Kidney epithelial cell (primary cell): Measurements from ENCODE around the gene RAPGEF4. TPM values are rescaled to one million over a fixed set of nuclear protein-coding genes. Genes with fewer than 3 reads are reported as not detected.

Source experiments
- DNase-seq: peaks from one replicate; pipeline ENCODE4 v3.0.0-alpha.2; 2010; ENCODE audit warnings: low read depth
- H3K27me3 ChIP-seq: 2 replicates; pipeline ENCODE4 v1.6.0; 2011; ENCODE audit warnings: low read length; ENCODE audit not compliant: control insufficient read depth, insufficient read depth
- H3K36me3 ChIP-seq: 2 replicates; pipeline ENCODE4 v1.5.1; 2011; ENCODE audit warnings: low read length; ENCODE audit not compliant: control insufficient read depth, insufficient read depth
- H3K4me3 ChIP-seq: 2 replicates; pipeline ENCODE4 v1.5.1; 2011; ENCODE audit warnings: low read depth, mild to moderate bottlenecking, control low read depth, low read length
- total RNA-seq: library from RNA; depleted of rRNA; stranded (reverse); fragments of >200 nt; gene quantifications from 2 replicates; pipeline ENCODE4 v1.2.3, GENCODE V29; 2015
- TF ChIP-seq, protein P1 (sequence below): IDR thresholded peaks from 2 replicates; pipeline ENCODE4 v1.5.1; 2011; ENCODE audit warnings: mild to moderate bottlenecking, moderate library complexity, low read length, control low read depth, inconsistent platforms; ENCODE audit not compliant: insufficient read depth, poor library complexity, severe bottlenecking

The RAPGEF4 gene
- total RNA-seq, 1 donor from 2014 or later: 0.71 TPM

DNA sequence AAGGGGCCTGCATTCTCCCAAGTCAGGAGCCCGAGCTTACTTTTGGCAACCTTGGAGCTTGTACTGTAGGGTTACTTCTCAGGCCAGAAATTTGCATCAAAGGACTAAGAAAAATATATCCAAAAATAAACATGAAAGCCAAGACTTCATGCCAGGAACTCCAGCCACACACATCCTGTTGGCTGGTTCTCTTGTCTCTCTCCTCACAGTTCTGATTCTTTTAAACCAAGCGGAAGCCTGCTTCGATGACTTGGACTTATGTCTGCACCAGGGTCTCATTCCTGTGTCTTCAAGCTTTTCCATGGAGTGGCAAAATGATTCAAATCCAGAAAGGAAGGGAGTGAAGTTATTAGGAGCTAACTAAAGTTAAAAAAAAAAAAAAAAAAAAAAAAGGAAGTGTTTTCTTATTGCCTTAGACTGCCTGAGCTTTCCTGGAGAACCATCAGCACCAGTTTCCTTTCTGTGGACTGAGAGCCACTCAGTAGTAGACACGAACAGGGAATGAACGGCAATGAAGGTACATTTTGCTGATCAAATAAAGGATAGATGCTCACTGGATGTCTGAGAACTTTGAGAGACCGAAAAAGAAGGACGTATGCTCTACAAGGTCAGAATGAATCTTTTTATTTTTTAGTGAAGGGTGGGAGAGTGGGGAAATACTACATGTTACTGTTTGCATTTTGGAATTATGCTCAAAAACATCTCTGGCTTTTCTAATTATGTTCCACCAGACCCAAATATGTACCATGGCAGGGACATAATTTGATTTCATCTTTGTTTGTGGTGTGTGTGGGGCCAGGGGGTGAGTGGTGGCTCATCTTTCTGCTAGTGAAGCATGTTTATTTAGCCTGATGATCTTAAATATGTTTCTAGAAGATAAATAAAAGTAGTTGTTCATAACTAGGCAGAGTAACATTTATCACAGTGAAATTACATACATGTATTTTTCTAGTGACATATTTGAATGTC is 86.0 kb downstream of the RAPGEF4 start:
- Histone ChIP-seq H3K4me3 (no peak overlapping the region), H3K36me3 (no peaks in the 10 kb centered on the region), H3K27me3 (no peaks in the 10 kb centered on the region)
- DNase-seq: no peak
- TF ChIP-seq, protein P1, sequence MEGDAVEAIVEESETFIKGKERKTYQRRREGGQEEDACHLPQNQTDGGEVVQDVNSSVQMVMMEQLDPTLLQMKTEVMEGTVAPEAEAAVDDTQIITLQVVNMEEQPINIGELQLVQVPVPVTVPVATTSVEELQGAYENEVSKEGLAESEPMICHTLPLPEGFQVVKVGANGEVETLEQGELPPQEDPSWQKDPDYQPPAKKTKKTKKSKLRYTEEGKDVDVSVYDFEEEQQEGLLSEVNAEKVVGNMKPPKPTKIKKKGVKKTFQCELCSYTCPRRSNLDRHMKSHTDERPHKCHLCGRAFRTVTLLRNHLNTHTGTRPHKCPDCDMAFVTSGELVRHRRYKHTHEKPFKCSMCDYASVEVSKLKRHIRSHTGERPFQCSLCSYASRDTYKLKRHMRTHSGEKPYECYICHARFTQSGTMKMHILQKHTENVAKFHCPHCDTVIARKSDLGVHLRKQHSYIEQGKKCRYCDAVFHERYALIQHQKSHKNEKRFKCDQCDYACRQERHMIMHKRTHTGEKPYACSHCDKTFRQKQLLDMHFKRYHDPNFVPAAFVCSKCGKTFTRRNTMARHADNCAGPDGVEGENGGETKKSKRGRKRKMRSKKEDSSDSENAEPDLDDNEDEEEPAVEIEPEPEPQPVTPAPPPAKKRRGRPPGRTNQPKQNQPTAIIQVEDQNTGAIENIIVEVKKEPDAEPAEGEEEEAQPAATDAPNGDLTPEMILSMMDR: no peak

- TF ChIP-seq, protein P1: no peak
- Histone ChIP-seq H3K4me3 (no peak overlapping the region), H3K36me3 (no peaks in the 10 kb centered on the region), H3K27me3 (no peaks in the 10 kb centered on the region)
- DNase-seq: no peak
Measured at GRCh38 chr2:172822585-172822984, 86.9 kb downstream of the RAPGEF4 start.

DNA sequence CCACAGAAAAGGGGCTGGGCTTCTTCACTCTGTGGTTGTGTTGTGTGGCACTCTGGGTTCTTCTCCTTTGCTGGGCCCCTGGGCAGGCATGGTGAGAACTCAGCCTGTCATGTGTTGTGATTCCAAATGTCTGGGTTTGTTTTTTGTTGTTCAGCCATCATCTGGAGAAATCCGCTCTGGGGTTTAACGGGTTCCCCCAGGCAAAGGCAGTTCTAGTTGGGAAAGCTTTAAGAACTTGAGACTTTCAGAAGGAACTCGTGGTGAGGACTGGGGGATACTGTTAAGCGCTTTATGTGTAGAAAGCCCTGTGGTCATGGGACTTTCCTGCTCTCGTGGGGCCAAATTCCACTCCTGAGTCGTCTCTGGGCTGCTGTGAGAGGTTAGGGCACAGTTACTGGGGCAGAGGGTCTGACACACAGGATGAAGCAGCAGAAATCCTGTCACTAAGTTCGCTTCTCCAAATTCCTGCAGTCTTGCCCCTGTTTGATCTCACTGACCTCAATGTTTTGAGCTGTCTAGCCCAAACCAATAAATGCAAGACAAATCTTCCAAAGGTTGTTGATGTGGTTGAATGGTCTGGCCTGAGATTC is 87.7 kb downstream of the RAPGEF4 start:
- no peak for DNase-seq
- H3K27me3 ChIP-seq: no peaks in the 10 kb centered on the region
- H3K4me3 ChIP-seq: no peak overlapping the region
- H3K36me3 ChIP-seq: no peaks in the 10 kb centered on the region
- TF ChIP-seq, protein P1: no peak

DNA sequence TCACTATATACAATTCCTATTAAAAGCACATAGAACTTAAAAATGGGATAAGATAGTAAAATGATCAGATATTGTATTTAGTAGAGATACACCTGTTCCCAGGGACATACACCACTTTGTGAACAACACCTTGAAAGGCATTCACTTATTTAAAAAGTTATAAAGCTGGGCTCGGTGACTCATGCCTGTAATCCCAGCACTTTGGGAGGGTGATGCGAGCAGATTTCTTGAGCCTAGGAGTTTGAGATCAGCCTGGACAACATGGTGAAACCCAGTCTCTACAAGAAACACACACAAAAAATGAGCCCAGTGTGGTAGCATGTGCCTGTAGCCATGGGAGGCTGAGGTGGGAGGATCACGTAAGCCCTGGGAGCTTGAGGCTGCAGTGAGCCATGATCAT is 90.9 kb downstream of the RAPGEF4 start:
- Histone ChIP-seq H3K36me3 (no peaks in the 10 kb centered on the region), H3K4me3 (no peak overlapping the region), H3K27me3 (no peaks in the 10 kb centered on the region)
- no peak for DNase-seq
- TF ChIP-seq, protein P1: no peak

- H3K4me3 ChIP-seq: no peak overlapping the region
- H3K27me3 ChIP-seq: no peaks in the 10 kb centered on the region
- no peaks in the 10 kb centered on the region for H3K36me3 ChIP-seq
- no peak for DNase-seq
- TF ChIP-seq, protein P1: no peak
Measured at GRCh38 chr2:172829229-172829628, 93.6 kb downstream of the RAPGEF4 start.
